ENCODE data around the gene FBXL13. TPM values are rescaled to one million over a fixed set of nuclear protein-coding genes. Genes with fewer than 3 reads are reported as not detected.

The FBXL13 gene
- total RNA-seq, 1 experiment from 2014 or later: 0.43 TPM

- ChIA-PET CTCF (interaction anchor here (0.6 kb wide), 1 partner anchor 179 kb away, joined by 3 read pairs; no protein-coding TSS in a partner anchor), POLR2A (no interaction called here)
- no peaks in the 10 kb centered on the region for H3K36me3 ChIP-seq (ENCODE audit: control insufficient read depth, insufficient read depth, low read length)
- intact Hi-C loops (cut with micrococcal nuclease; ENCODE audit: unreplicated experiment): no loop called here
- BruUV-seq (replicated peaks): no TSS peak
- Mint-ChIP-seq H3K27ac (ENCODE audit: unreplicated experiment) (no peak overlapping the region), H3K9me3 (ENCODE audit: unreplicated experiment) (no peaks in the 10 kb centered on the region), H3K4me3 (ENCODE audit: unreplicated experiment) (no peak overlapping the region), H3K4me1 (ENCODE audit: low read depth, unreplicated experiment) (no peaks in the 10 kb centered on the region), H3K27me3 (ENCODE audit: insufficient read depth, unreplicated experiment) (peaks cover 9% of the 10 kb centered on the region), H3K36me3 (ENCODE audit: insufficient read depth, unreplicated experiment) (no peaks in the 10 kb centered on the region)
- no peak for TF ChIP-seq CTCF (IDR thresholded peaks at IDR 0.05; ENCODE audit: insufficient read depth in 1 of 2, low read depth in 1 of 2, low read length in 1 of 2, severe bottlenecking in 1 of 2, unreplicated experiment in 1 of 2)
- no peak for DNase-seq
- H3K9me3 ChIP-seq: no peaks in the 10 kb centered on the region
- no peak overlapping the region for H3K4me3 ChIP-seq (ENCODE audit: low read depth, low read length)
- H3K4me1 ChIP-seq: no peaks in the 10 kb centered on the region
- no peaks in the 10 kb centered on the region for H3K27me3 ChIP-seq (replicated peaks; ENCODE audit: control insufficient read depth, insufficient read depth, low read length)
Measured at GRCh38 chr7:102856036-102856435, 218.6 kb downstream of the FBXL13 start.

- no peak for DNase-seq
- H3K4me1 Mint-ChIP-seq (ENCODE audit: low read depth, unreplicated experiment): no peaks in the 10 kb centered on the region
- no peak overlapping the region for H3K4me3 Mint-ChIP-seq (ENCODE audit: unreplicated experiment)
- no peaks in the 10 kb centered on the region for H3K36me3 Mint-ChIP-seq (ENCODE audit: insufficient read depth, unreplicated experiment)
- BruUV-seq (replicated peaks): no TSS peak
- Histone ChIP-seq H3K36me3 (ENCODE audit: control insufficient read depth, insufficient read depth, low read length) (no peaks in the 10 kb centered on the region), H3K27me3 (replicated peaks; ENCODE audit: control insufficient read depth, insufficient read depth, low read length) (no peaks in the 10 kb centered on the region), H3K9me3 (no peaks in the 10 kb centered on the region), H3K4me3 (ENCODE audit: low read depth, low read length) (no peak overlapping the region), H3K4me1 (no peaks in the 10 kb centered on the region)
- no peak for TF ChIP-seq CTCF (IDR thresholded peaks at IDR 0.05; ENCODE audit: insufficient read depth in 1 of 2, low read depth in 1 of 2, low read length in 1 of 2, severe bottlenecking in 1 of 2, unreplicated experiment in 1 of 2)
- no peak overlapping the region for H3K27ac Mint-ChIP-seq (ENCODE audit: unreplicated experiment)
- no peaks in the 10 kb centered on the region for H3K9me3 Mint-ChIP-seq (ENCODE audit: unreplicated experiment)
- H3K27me3 Mint-ChIP-seq (ENCODE audit: insufficient read depth, unreplicated experiment): peaks cover 9% of the 10 kb centered on the region
- intact Hi-C loops (cut with micrococcal nuclease; ENCODE audit: unreplicated experiment): no loop called here
- ChIA-PET POLR2A (no interaction called here), CTCF (no interaction called here)
Measured at GRCh38 chr7:102849538-102849937, 225.1 kb downstream of the FBXL13 start.

GRCh38 chr7:102849079-102849478 is 225.5 kb downstream of the FBXL13 start:
- H3K27ac Mint-ChIP-seq (ENCODE audit: unreplicated experiment): no peak overlapping the region
- no peak for DNase-seq
- intact Hi-C loops (cut with micrococcal nuclease; ENCODE audit: unreplicated experiment): no loop called here
- no peaks in the 10 kb centered on the region for H3K36me3 Mint-ChIP-seq (ENCODE audit: insufficient read depth, unreplicated experiment)
- TF ChIP-seq CTCF (IDR thresholded peaks at IDR 0.05; ENCODE audit: insufficient read depth in 1 of 2, low read depth in 1 of 2, low read length in 1 of 2, severe bottlenecking in 1 of 2, unreplicated experiment in 1 of 2): no peak
- POLR2A ChIA-PET: no interaction called here
- no peaks in the 10 kb centered on the region for H3K36me3 ChIP-seq (ENCODE audit: control insufficient read depth, insufficient read depth, low read length)
- CTCF ChIA-PET: no interaction called here
- no peaks in the 10 kb centered on the region for H3K4me1 ChIP-seq
- BruUV-seq (replicated peaks): no TSS peak
- H3K9me3 Mint-ChIP-seq (ENCODE audit: unreplicated experiment): no peaks in the 10 kb centered on the region
- H3K4me3 ChIP-seq (ENCODE audit: low read depth, low read length): no peak overlapping the region
- H3K4me3 Mint-ChIP-seq (ENCODE audit: unreplicated experiment): no peak overlapping the region
- no peaks in the 10 kb centered on the region for H3K4me1 Mint-ChIP-seq (ENCODE audit: low read depth, unreplicated experiment)
- no peaks in the 10 kb centered on the region for H3K9me3 ChIP-seq
- H3K27me3 Mint-ChIP-seq (ENCODE audit: insufficient read depth, unreplicated experiment): peaks cover 9% of the 10 kb centered on the region
- no peaks in the 10 kb centered on the region for H3K27me3 ChIP-seq (replicated peaks; ENCODE audit: control insufficient read depth, insufficient read depth, low read length)

Measured in Caco-2 (cell line).